GM23248 (cell line): ENCODE measurements around the gene OR51F1. TPM values are rescaled to one million over a fixed set of nuclear protein-coding genes. Genes with fewer than 3 reads are reported as not detected.
"Not testable (repeated sequence)": the region's sequence is repeated elsewhere in the genome, so short reads cannot be mapped to it uniquely, and the experiment has no call there.

Source experiments
- DNase-seq: peaks from one replicate; pipeline ENCODE4 v3.0.0-alpha.2; 2015
- H2AFZ ChIP-seq: fragments of 200-600 bp; sonication (generic); 2 replicates; pipeline ENCODE4 v1.6.1; 2016; ENCODE audit warnings: antibody characterized with exemption
- H3F3A ChIP-seq: fragments of 200-600 bp; sonication (generic); 2 replicates; pipeline ENCODE4 v1.6.1; 2016; ENCODE audit warnings: mild to moderate bottlenecking, antibody characterized with exemption, mixed run types; ENCODE audit not compliant: insufficient read depth
- H3K27ac ChIP-seq: fragments of 200-600 bp; sonication (generic); 2 replicates; pipeline ENCODE4 v1.5.1; 2016; ENCODE audit warnings: mild to moderate bottlenecking
- H3K27me3 ChIP-seq: fragments of 200-600 bp; sonication (generic); replicated peaks from 2 replicates; pipeline ENCODE4 v1.6.1; 2016; ENCODE audit warnings: mild to moderate bottlenecking; ENCODE audit not compliant: insufficient read depth
- H3K36me3 ChIP-seq: fragments of 200-600 bp; sonication (generic); 2 replicates; pipeline ENCODE4 v1.6.1; 2016; ENCODE audit warnings: low read depth, mild to moderate bottlenecking
- H3K4me1 ChIP-seq: fragments of 200-600 bp; sonication (generic); 2 replicates; pipeline ENCODE4 v1.6.1; 2016; ENCODE audit warnings: mild to moderate bottlenecking; ENCODE audit not compliant: insufficient read depth
- H3K4me2 ChIP-seq: fragments of 200-600 bp; sonication (generic); one replicate; pipeline ENCODE4 v1.6.1; 2016; ENCODE audit warnings: mild to moderate bottlenecking; ENCODE audit not compliant: unreplicated experiment
- H3K4me3 ChIP-seq: fragments of 200-600 bp; sonication (generic); 2 replicates; pipeline ENCODE4 v1.5.1; 2016; ENCODE audit warnings: mild to moderate bottlenecking
- H3K79me2 ChIP-seq: fragments of 200-600 bp; sonication (generic); 2 replicates; pipeline ENCODE4 v1.6.1; 2016; ENCODE audit warnings: mild to moderate bottlenecking; ENCODE audit not compliant: insufficient read depth
- H3K9ac ChIP-seq: fragments of 200-600 bp; sonication (generic); 2 replicates; pipeline ENCODE4 v1.6.1; 2016; ENCODE audit warnings: mild to moderate bottlenecking
- H3K9me2 ChIP-seq: fragments of 200-600 bp; sonication (generic); 2 replicates; pipeline ENCODE4 v1.6.1; 2016; ENCODE audit warnings: mixed run types, mild to moderate bottlenecking, moderate library complexity; ENCODE audit not compliant: insufficient read depth
- H3K9me3 ChIP-seq: fragments of 200-600 bp; sonication (generic); one replicate; pipeline ENCODE4 v1.6.1; 2017; ENCODE audit warnings: low read depth
- H4K20me1 ChIP-seq: fragments of 200-600 bp; sonication (generic); 2 replicates; pipeline ENCODE4 v1.6.0; 2016; ENCODE audit not compliant: insufficient read depth
- EZH2 ChIP-seq: fragments of 200-600 bp; sonication (generic); IDR thresholded peaks from 2 replicates; pipeline ENCODE4 v1.6.1; 2018; ENCODE audit warnings: antibody characterized with exemption, mild to moderate bottlenecking; ENCODE audit not compliant: insufficient read depth, poor library complexity, severe bottlenecking
- EZH2phosphoT487 ChIP-seq: fragments of 200-600 bp; sonication (generic); IDR thresholded peaks from 2 replicates; pipeline ENCODE4 v1.6.1; 2018; ENCODE audit warnings: antibody characterized with exemption, moderate library complexity, mild to moderate bottlenecking, low read depth; ENCODE audit not compliant: insufficient read depth
- WGBS, 2 experiments: methylation state at CpG; one replicate each; pipeline ENCODE4 v1.1.6; 2015 to 2017; ENCODE audit warnings: low lambda C conversion rate in 2 of 2, low coverage in 1 of 2; ENCODE audit errors: missing lambda C conversion rate in 2 of 2; 5-methylcytosine and 5-hydroxymethylcytosine counted together
- in situ Hi-C: fragments of 300-500 bp; cut with MboI; formaldehyde crosslinking; loops from 2 replicates; pipeline ENCODE4 v1.15.0; 2020
- polyA plus RNA-seq: library from polyadenylated mRNA; unstranded; fragments of >200 nt; fragmentation: Nextera tagmentation; extraction: Ambion mirVana; gene quantifications from 2 replicates; pipeline ENCODE4 v1.2.1, GENCODE V29; 2016
- small RNA-seq: library from RNA; depleted of rRNA; stranded (forward); fragments of <200 nt; gene quantifications from one replicate; pipeline ENCODE3, GENCODE V24; 2014; ENCODE audit warnings: low read depth, low replicate concordance
- total RNA-seq: library from RNA; depleted of rRNA; stranded (reverse); fragments of >200 nt; shearing (Covaris generic); gene quantifications from 2 replicates; pipeline ENCODE4 v1.2.3, GENCODE V29; 2014; rRNA removed

Gene OR51F1
- total and polyA plus RNA-seq, 2 experiments from 2014 or later: not detected

DNA sequence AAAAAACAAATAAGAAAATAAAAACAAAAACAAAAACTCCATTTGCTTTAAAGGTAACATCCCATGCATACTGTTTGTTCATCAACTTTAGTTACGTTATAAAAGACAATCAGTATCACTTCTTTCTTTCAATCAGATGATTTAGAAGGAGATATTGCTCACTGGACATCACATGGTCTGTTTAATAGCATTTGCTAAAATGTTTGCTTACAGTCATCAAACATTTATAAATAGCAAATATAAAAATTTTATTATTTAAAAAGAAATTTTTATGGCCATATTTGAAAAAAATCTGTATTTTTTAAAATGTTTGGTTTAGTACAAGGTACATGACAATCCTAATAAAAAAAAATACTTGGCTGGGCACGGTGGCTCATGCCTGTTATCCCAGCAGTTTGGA is 42.6 kb downstream of the OR51F1 start:
- no peaks in the 10 kb centered on the region for H3K9me2 ChIP-seq
- no peaks in the 10 kb centered on the region for H3K9me3 ChIP-seq
- no peaks in the 10 kb centered on the region for H3K36me3 ChIP-seq

GRCh38 chr11:4722616-4723534 is 46.9 kb downstream of the OR51F1 start:
- H3K27me3 ChIP-seq, H2AFZ ChIP-seq, H3K9me2 ChIP-seq, H3K79me2 ChIP-seq, H3K4me2 ChIP-seq, H3K4me3 ChIP-seq, H3K4me1 ChIP-seq, H3F3A ChIP-seq, in situ Hi-C loops, H3K9me3 ChIP-seq, H3K9ac ChIP-seq, H4K20me1 ChIP-seq, DNase-seq, H3K36me3 ChIP-seq, H3K27ac ChIP-seq: not testable (repeated sequence)
- WGBS, 2 experiments: 54 to 55% methylated on average over 33 of the region's 33 CpGs

More for the DNA sequence above, 42.6 kb downstream of the OR51F1 start:
- Histone ChIP-seq H3K27me3 (no peaks in the 10 kb centered on the region), H3K9ac (no peak overlapping the region), H4K20me1 (no peaks in the 10 kb centered on the region), H3K27ac (no peak overlapping the region), H3K79me2 (no peaks in the 10 kb centered on the region), H2AFZ (no peak overlapping the region), H3F3A (no peaks in the 10 kb centered on the region), H3K4me2 (no peak overlapping the region), H3K4me3 (no peak overlapping the region), H3K4me1 (no peaks in the 10 kb centered on the region)
- no peak for TF ChIP-seq EZH2phosphoT487
- no peak for TF ChIP-seq EZH2
- no peak for DNase-seq
- in situ Hi-C loops: no loop called here
- WGBS, 2 experiments: 26 to 39% methylated on average over 2 of the region's 2 CpGs

Small RNAs within 50 kb of the gene (small RNA-seq; reads per million reads assigned to genes)
- gene RF00091: not detected

Other genes with a start within 250 kb of the OR51F1 start
- not detected in 2 replicates for gene OR52M1, start 224.7 kb downstream of the OR51F1 start, total RNA-seq
- gene OR52M1, start 224.7 kb downstream of the OR51F1 start, polyA plus RNA-seq: not detected in 2 replicates
- not detected in 2 replicates for gene OR52I2, start 188.2 kb downstream of the OR51F1 start, total RNA-seq
- gene OR52I2, start 188.2 kb downstream of the OR51F1 start, polyA plus RNA-seq: not detected in 2 replicates
- gene OR52I1, start 175.9 kb downstream of the OR51F1 start, total RNA-seq: not detected in 2 replicates
- not detected in 2 replicates for gene OR52I1, start 175.9 kb downstream of the OR51F1 start, polyA plus RNA-seq
- gene TRIM68, start 161.7 kb downstream of the OR51F1 start, total RNA-seq: 15.2 and 19.2 TPM in 2 replicates
- 5.1 and 5.8 TPM in 2 replicates for gene TRIM68, start 161.7 kb downstream of the OR51F1 start, polyA plus RNA-seq
- not detected in 2 replicates for gene OR51D1, start 132.5 kb downstream of the OR51F1 start, total RNA-seq
- not detected in 2 replicates for gene OR51D1, start 132.5 kb downstream of the OR51F1 start, polyA plus RNA-seq
- gene OR51E1, start 126.0 kb downstream of the OR51F1 start, total RNA-seq: not detected in 2 replicates
- gene OR51E1, start 126.0 kb downstream of the OR51F1 start, polyA plus RNA-seq: not detected in 2 replicates
- gene OR51E2, start 72.1 kb downstream of the OR51F1 start, total RNA-seq: not detected in 2 replicates
- gene OR51E2, start 72.1 kb downstream of the OR51F1 start, polyA plus RNA-seq: not detected in 2 replicates
- gene MMP26, start 65.2 kb downstream of the OR51F1 start, total RNA-seq: not detected in 2 replicates
- gene MMP26, start 65.2 kb downstream of the OR51F1 start, polyA plus RNA-seq: not detected in 2 replicates
- not detected in 2 replicates for gene OR52R1, start 34.4 kb upstream of the OR51F1 start, total RNA-seq
- not detected in 2 replicates for gene OR52R1, start 34.4 kb upstream of the OR51F1 start, polyA plus RNA-seq
- not detected in 2 replicates for gene OR51F2, start 51.4 kb upstream of the OR51F1 start, total RNA-seq
- gene OR51F2, start 51.4 kb upstream of the OR51F1 start, polyA plus RNA-seq: not detected in 2 replicates
- gene OR51S1, start 79.3 kb upstream of the OR51F1 start, total RNA-seq: not detected in 2 replicates
- not detected in 2 replicates for gene OR51S1, start 79.3 kb upstream of the OR51F1 start, polyA plus RNA-seq
- not detected in 2 replicates for gene OR51T1, start 112.0 kb upstream of the OR51F1 start, total RNA-seq
- not detected in 2 replicates for gene OR51T1, start 112.0 kb upstream of the OR51F1 start, polyA plus RNA-seq
- not detected in 2 replicates for gene OR51A7, start 133.8 kb upstream of the OR51F1 start, total RNA-seq
- gene OR51A7, start 133.8 kb upstream of the OR51F1 start, polyA plus RNA-seq: not detected in 2 replicates
- gene OR51G2, start 149.4 kb upstream of the OR51F1 start, total RNA-seq: not detected in 2 replicates
- gene OR51G2, start 149.4 kb upstream of the OR51F1 start, polyA plus RNA-seq: not detected in 2 replicates
- not detected in 2 replicates for gene OR51G1, start 154.4 kb upstream of the OR51F1 start, total RNA-seq
- not detected in 2 replicates for gene OR51G1, start 154.4 kb upstream of the OR51F1 start, polyA plus RNA-seq
- not detected in 2 replicates for gene OR51A4, start 177.7 kb upstream of the OR51F1 start, total RNA-seq
- gene OR51A4, start 177.7 kb upstream of the OR51F1 start, polyA plus RNA-seq: not detected in 2 replicates
- gene OR51A2, start 185.8 kb upstream of the OR51F1 start, total RNA-seq: not detected in 2 replicates
- gene OR51A2, start 185.8 kb upstream of the OR51F1 start, polyA plus RNA-seq: not detected in 2 replicates
- not detected in 2 replicates for gene OR51L1, start 224.9 kb upstream of the OR51F1 start, total RNA-seq
- not detected in 2 replicates for gene OR51L1, start 224.9 kb upstream of the OR51F1 start, polyA plus RNA-seq